ENCODE data around the gene NMNAT2. TPM values are rescaled to one million over a fixed set of nuclear protein-coding genes. Genes with fewer than 3 reads are reported as not detected.

The NMNAT2 gene
- total RNA-seq, 1 donor from 2014 or later, result 2.2 TPM

- no peak overlapping the region for H3K27ac Mint-ChIP-seq (ENCODE audit: unreplicated experiment)
- H3K4me3 Mint-ChIP-seq (ENCODE audit: unreplicated experiment), result no peak overlapping the region
- H3K36me3 Mint-ChIP-seq (ENCODE audit: unreplicated experiment), result no peaks in the 10 kb centered on the region
- no peak for DNase-seq (ENCODE audit: extremely low spot score, unreplicated experiment)
- peaks cover 14% of the 10 kb centered on the region for H3K4me1 Mint-ChIP-seq (ENCODE audit: unreplicated experiment)
- TF ChIP-seq CTCF (IDR thresholded peaks at IDR 0.05), result no peak
- peaks cover 2% of the 10 kb centered on the region for H3K27me3 Mint-ChIP-seq (ENCODE audit: unreplicated experiment)
- no peaks in the 10 kb centered on the region for H3K9me3 Mint-ChIP-seq (ENCODE audit: unreplicated experiment)
Observed at GRCh38 chr1:183291802-183292514, 126.2 kb downstream of the NMNAT2 start.

- H3K36me3 Mint-ChIP-seq (ENCODE audit: unreplicated experiment), result no peaks in the 10 kb centered on the region
- no peak for TF ChIP-seq CTCF (IDR thresholded peaks at IDR 0.05)
- H3K4me3 Mint-ChIP-seq (ENCODE audit: unreplicated experiment), result no peak overlapping the region
- DNase-seq (ENCODE audit: extremely low spot score, unreplicated experiment), result no peak
- no peaks in the 10 kb centered on the region for H3K9me3 Mint-ChIP-seq (ENCODE audit: unreplicated experiment)
- peaks cover 2% of the 10 kb centered on the region for H3K27me3 Mint-ChIP-seq (ENCODE audit: unreplicated experiment)
- H3K27ac Mint-ChIP-seq (ENCODE audit: unreplicated experiment), result no peak overlapping the region
- H3K4me1 Mint-ChIP-seq (ENCODE audit: unreplicated experiment), result peaks cover 18% of the 10 kb centered on the region
Observed at GRCh38 chr1:183291216-183291762, 126.9 kb downstream of the NMNAT2 start.

GRCh38 chr1:183290628-183291027 lies 127.6 kb downstream of the NMNAT2 start:
- peaks cover 18% of the 10 kb centered on the region for H3K4me1 Mint-ChIP-seq (ENCODE audit: unreplicated experiment)

GRCh38 chr1:183289051-183289496 lies 129.1 kb downstream of the NMNAT2 start:
- Mint-ChIP-seq H3K9me3 (ENCODE audit: unreplicated experiment) (no peaks in the 10 kb centered on the region), H3K27ac (ENCODE audit: unreplicated experiment) (no peak overlapping the region), H3K4me3 (ENCODE audit: unreplicated experiment) (no peak overlapping the region), H3K27me3 (ENCODE audit: unreplicated experiment) (peaks cover 2% of the 10 kb centered on the region), H3K4me1 (ENCODE audit: unreplicated experiment) (peaks cover 18% of the 10 kb centered on the region), H3K36me3 (ENCODE audit: unreplicated experiment) (no peaks in the 10 kb centered on the region)
- DNase-seq (ENCODE audit: extremely low spot score, unreplicated experiment), result no peak
- no peak for TF ChIP-seq CTCF (IDR thresholded peaks at IDR 0.05)

More at GRCh38 chr1:183290628-183291027, 127.6 kb downstream of the NMNAT2 start:
- no peak for DNase-seq (ENCODE audit: extremely low spot score, unreplicated experiment)
- Mint-ChIP-seq H3K27ac (ENCODE audit: unreplicated experiment) (no peak overlapping the region), H3K36me3 (ENCODE audit: unreplicated experiment) (no peaks in the 10 kb centered on the region), H3K27me3 (ENCODE audit: unreplicated experiment) (peaks cover 2% of the 10 kb centered on the region), H3K4me3 (ENCODE audit: unreplicated experiment) (no peak overlapping the region), H3K9me3 (ENCODE audit: unreplicated experiment) (no peaks in the 10 kb centered on the region)
- TF ChIP-seq CTCF (IDR thresholded peaks at IDR 0.05), result no peak

GRCh38 chr1:183288583-183288982 lies 129.6 kb downstream of the NMNAT2 start:
- Mint-ChIP-seq H3K4me3 (ENCODE audit: unreplicated experiment) (no peak overlapping the region), H3K9me3 (ENCODE audit: unreplicated experiment) (no peaks in the 10 kb centered on the region), H3K4me1 (ENCODE audit: unreplicated experiment) (peaks cover 18% of the 10 kb centered on the region), H3K36me3 (ENCODE audit: unreplicated experiment) (no peaks in the 10 kb centered on the region), H3K27me3 (ENCODE audit: unreplicated experiment) (peaks cover 2% of the 10 kb centered on the region), H3K27ac (ENCODE audit: unreplicated experiment) (no peak overlapping the region)
- no peak for DNase-seq (ENCODE audit: extremely low spot score, unreplicated experiment)
- TF ChIP-seq CTCF (IDR thresholded peaks at IDR 0.05), result no peak

All from osteocyte (in vitro differentiated cells).